ENCODE measurements around the gene NKIRAS2.
A peak's percentile ranks its signal among the peaks of the same experiment; 100 is the strongest.

NKIRAS2 gene

GRCh38 chr17:42016941-42017865 lies 2.7 kb upstream of the NKIRAS2 start, which contains the start of gene DNAJC7 (continued):
- TF ChIP-seq, protein P1, sequence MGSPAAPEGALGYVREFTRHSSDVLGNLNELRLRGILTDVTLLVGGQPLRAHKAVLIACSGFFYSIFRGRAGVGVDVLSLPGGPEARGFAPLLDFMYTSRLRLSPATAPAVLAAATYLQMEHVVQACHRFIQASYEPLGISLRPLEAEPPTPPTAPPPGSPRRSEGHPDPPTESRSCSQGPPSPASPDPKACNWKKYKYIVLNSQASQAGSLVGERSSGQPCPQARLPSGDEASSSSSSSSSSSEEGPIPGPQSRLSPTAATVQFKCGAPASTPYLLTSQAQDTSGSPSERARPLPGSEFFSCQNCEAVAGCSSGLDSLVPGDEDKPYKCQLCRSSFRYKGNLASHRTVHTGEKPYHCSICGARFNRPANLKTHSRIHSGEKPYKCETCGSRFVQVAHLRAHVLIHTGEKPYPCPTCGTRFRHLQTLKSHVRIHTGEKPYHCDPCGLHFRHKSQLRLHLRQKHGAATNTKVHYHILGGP (tag by site-specific recombination; IDR thresholded peaks at IDR 0.05) = peak; percentile 99
- TF ChIP-seq ZNF324 (tag by site-specific recombination; IDR thresholded peaks at IDR 0.05) (peak; percentile 67), ZNF404 (tag by site-specific recombination; IDR thresholded peaks at IDR 0.05) (no peak), ZNF292 (tag by site-specific recombination; IDR thresholded peaks at IDR 0.05; ENCODE audit: borderline replicate concordance, low read depth) (no peak), ZNF121 (tag by site-specific recombination; IDR thresholded peaks at IDR 0.05) (peak; percentile 62), ZNF423 (tag by site-specific recombination; IDR thresholded peaks at IDR 0.05) (peak; percentile 99), KLF16 (tag by site-specific recombination; IDR thresholded peaks at IDR 0.05) (peak; percentile 94), ZNF302 (tag by site-specific recombination; IDR thresholded peaks at IDR 0.05; ENCODE audit: low read depth) (no peak), ZXDB (tag by site-specific recombination; IDR thresholded peaks at IDR 0.05) (peak; percentile 87), ZIC2 (tag by site-specific recombination; IDR thresholded peaks at IDR 0.05) (peak; percentile 93), ZBTB49 (tag by site-specific recombination; IDR thresholded peaks at IDR 0.05; ENCODE audit: low read depth) (no peak), WT1 (tag by site-specific recombination; IDR thresholded peaks at IDR 0.05) (peak; percentile 34; the same call in 1 of the 2 replicates), ZFP37 (tag by site-specific recombination; IDR thresholded peaks at IDR 0.05) (no peak; the same call in 1 of the 2 replicates), ZNF274 (IDR thresholded peaks at IDR 0.05; ENCODE audit: low read length) (no peak), ZNF274 (tag by site-specific recombination; IDR thresholded peaks at IDR 0.05; ENCODE audit: borderline replicate concordance) (no peak), GLI4 (tag by site-specific recombination; IDR thresholded peaks at IDR 0.05) (0 out of 2 replicates have a peak, but pooled peaks have one; percentile 57), ZNF16 (tag by site-specific recombination; IDR thresholded peaks at IDR 0.05; ENCODE audit: low read depth) (no peak), ZNF654 (tag by site-specific recombination; IDR thresholded peaks at IDR 0.05; ENCODE audit: low read depth) (no peak), ZNF707 (tag by site-specific recombination; IDR thresholded peaks at IDR 0.05) (no peak), ZFP69B (tag by site-specific recombination; IDR thresholded peaks at IDR 0.05) (peak; percentile 27; the same call in 1 of the 2 replicates), ZBTB26 (tag by site-specific recombination; optimal IDR thresholded peaks at IDR 0.05) (peak; percentile 43), ZNF19 (tag by site-specific recombination; IDR thresholded peaks at IDR 0.05; ENCODE audit: low read depth) (no peak), ZNF10 (tag by site-specific recombination; IDR thresholded peaks at IDR 0.05) (peak; percentile 46; the same call in 1 of the 2 replicates)
- TF ChIP-seq, protein P2, sequence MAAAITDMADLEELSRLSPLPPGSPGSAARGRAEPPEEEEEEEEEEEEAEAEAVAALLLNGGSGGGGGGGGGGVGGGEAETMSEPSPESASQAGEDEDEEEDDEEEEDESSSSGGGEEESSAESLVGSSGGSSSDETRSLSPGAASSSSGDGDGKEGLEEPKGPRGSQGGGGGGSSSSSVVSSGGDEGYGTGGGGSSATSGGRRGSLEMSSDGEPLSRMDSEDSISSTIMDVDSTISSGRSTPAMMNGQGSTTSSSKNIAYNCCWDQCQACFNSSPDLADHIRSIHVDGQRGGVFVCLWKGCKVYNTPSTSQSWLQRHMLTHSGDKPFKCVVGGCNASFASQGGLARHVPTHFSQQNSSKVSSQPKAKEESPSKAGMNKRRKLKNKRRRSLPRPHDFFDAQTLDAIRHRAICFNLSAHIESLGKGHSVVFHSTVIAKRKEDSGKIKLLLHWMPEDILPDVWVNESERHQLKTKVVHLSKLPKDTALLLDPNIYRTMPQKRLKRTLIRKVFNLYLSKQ (tag by site-specific recombination; IDR thresholded peaks at IDR 0.05; ENCODE audit: borderline replicate concordance) = no peak
- TF ChIP-seq, protein P3, sequence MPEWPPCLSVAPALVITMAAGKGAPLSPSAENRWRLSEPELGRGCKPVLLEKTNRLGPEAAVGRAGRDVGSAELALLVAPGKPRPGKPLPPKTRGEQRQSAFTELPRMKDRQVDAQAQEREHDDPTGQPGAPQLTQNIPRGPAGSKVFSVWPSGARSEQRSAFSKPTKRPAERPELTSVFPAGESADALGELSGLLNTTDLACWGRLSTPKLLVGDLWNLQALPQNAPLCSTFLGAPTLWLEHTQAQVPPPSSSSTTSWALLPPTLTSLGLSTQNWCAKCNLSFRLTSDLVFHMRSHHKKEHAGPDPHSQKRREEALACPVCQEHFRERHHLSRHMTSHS (tag by site-specific recombination; IDR thresholded peaks at IDR 0.05) = no peak
- TF ChIP-seq, protein P4, sequence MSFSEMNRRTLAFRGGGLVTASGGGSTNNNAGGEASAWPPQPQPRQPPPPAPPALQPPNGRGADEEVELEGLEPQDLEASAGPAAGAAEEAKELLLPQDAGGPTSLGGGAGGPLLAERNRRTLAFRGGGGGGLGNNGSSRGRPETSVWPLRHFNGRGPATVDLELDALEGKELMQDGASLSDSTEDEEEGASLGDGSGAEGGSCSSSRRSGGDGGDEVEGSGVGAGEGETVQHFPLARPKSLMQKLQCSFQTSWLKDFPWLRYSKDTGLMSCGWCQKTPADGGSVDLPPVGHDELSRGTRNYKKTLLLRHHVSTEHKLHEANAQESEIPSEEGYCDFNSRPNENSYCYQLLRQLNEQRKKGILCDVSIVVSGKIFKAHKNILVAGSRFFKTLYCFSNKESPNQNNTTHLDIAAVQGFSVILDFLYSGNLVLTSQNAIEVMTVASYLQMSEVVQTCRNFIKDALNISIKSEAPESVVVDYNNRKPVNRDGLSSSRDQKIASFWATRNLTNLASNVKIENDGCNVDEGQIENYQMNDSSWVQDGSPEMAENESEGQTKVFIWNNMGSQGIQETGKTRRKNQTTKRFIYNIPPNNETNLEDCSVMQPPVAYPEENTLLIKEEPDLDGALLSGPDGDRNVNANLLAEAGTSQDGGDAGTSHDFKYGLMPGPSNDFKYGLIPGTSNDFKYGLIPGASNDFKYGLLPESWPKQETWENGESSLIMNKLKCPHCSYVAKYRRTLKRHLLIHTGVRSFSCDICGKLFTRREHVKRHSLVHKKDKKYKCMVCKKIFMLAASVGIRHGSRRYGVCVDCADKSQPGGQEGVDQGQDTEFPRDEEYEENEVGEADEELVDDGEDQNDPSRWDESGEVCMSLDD (tag by site-specific recombination; IDR thresholded peaks at IDR 0.05) = peak; percentile 95
- TF ChIP-seq, protein P5, sequence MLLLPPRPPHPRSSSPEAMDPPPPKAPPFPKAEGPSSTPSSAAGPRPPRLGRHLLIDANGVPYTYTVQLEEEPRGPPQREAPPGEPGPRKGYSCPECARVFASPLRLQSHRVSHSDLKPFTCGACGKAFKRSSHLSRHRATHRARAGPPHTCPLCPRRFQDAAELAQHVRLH (tag by site-specific recombination; IDR thresholded peaks at IDR 0.05) = 0 out of 2 replicates have a peak, but pooled peaks have one; percentile 81

All from HEK293 (cell line).